GM18858 (cell line): ENCODE results near the gene PTK7.

Experiments used
- ATAC-seq: cut with Tn5 transposase; IDR thresholded peaks from one replicate; pipeline ENCODE4 v1.9.1; 2021; ENCODE audit not compliant: unreplicated experiment

Gene PTK7

GRCh38 chr6:43175676-43176422 is 99.7 kb downstream of the PTK7 start:
- no peak for ATAC-seq

DNA sequence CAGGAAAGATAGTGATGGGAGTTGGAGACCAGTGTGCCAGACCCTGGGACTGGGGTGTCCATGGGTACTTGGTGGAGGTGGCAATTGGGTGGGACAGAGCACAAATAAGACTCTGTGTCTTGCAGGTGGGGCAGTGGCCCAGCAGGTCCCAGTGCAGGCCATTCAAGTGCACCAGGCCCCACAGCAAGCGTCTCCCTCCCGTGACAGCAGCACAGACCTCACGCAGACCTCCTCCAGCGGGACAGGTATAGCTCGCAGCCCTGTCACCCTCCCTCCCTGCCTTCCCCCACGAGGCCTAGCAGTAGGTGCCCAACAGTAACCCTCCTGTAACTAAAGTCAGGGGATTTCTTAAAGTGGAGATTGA is 100.3 kb downstream of the PTK7 start:
- ATAC-seq = no peak

GRCh38 chr6:43178150-43178549 is 102.0 kb downstream of the PTK7 start:
- ATAC-seq = no peak

GRCh38 chr6:43178951-43179830 is 103.1 kb downstream of the PTK7 start:
- no peak for ATAC-seq

- no peak for ATAC-seq
Measured at GRCh38 chr6:43180058-43180457, 103.9 kb downstream of the PTK7 start.

- ATAC-seq = no peak
Measured at GRCh38 chr6:43180985-43181384, 104.9 kb downstream of the PTK7 start.

GRCh38 chr6:43181621-43181941 is 105.5 kb downstream of the PTK7 start:
- no peak for ATAC-seq

GRCh38 chr6:43181942-43182860 is 106.1 kb downstream of the PTK7 start, which contains the start of gene CUL9:
CUL9 (plus strand) TSS chr6:43182196; CDS start chr6:43184311, 2,115 bp downstream.
- peak; percentile 81 for ATAC-seq

GRCh38 chr6:43183441-43183840 is 107.3 kb downstream of the PTK7 start:
- ATAC-seq = no peak

- no peak for ATAC-seq
Measured at GRCh38 chr6:43184268-43184985, 108.3 kb downstream of the PTK7 start.

- no peak for ATAC-seq
Measured at GRCh38 chr6:43185391-43185985, 109.4 kb downstream of the PTK7 start.

GRCh38 chr6:43186019-43186418 is 109.9 kb downstream of the PTK7 start:
- ATAC-seq = no peak

- no peak for ATAC-seq
Measured at GRCh38 chr6:43186706-43187105, 110.6 kb downstream of the PTK7 start.

DNA sequence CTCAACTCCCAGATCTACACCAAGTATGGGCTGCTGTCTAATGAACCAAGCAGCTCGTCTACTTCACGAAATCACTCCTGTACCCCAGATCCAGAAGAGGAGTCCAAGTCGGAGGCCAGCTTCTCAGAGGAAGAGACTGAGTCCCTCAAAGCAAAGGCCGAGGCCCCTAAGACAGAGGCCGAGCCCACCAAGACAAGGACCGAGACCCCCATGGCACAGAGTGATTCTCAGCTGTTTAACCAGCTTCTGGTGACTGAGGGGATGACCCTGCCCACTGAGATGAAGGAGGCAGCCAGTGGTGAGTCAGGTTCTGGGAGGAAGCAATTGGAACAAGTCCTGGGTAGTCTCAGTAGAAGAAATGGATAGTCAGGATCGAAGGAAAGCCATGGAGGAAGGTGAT is 111.7 kb downstream of the PTK7 start:
- no peak for ATAC-seq

- no peak for ATAC-seq
Measured at GRCh38 chr6:43188426-43188825, 112.3 kb downstream of the PTK7 start.

DNA sequence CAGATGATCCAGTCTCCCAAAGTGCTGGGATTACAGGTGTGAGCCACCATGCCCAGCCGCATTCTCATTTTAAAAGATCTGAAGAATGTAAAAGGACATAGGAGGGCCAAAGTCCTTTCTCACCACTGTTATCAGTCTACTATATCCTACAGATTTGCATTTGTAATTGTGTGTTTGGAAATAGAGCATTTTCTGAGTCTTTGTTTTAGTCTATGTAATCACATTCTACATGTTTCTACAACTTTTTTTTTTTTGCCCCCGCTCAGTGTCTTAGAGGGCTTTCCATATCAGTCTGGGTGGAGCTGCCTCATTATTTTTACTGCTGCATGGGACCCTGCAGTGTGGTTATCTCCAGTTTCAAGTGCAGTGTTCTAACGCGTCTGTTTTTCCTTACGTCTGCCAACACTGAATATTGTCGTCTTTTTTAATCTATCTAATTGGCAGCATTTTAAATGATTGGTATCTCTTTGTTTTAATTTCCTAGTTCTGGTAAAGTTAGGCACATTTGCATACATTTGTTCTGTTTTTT is 113.7 kb downstream of the PTK7 start:
- no peak for ATAC-seq

GRCh38 chr6:43192911-43193310 is 116.8 kb downstream of the PTK7 start:
- no peak for ATAC-seq

- no peak for ATAC-seq
Measured at GRCh38 chr6:43193929-43194328, 117.8 kb downstream of the PTK7 start.

DNA sequence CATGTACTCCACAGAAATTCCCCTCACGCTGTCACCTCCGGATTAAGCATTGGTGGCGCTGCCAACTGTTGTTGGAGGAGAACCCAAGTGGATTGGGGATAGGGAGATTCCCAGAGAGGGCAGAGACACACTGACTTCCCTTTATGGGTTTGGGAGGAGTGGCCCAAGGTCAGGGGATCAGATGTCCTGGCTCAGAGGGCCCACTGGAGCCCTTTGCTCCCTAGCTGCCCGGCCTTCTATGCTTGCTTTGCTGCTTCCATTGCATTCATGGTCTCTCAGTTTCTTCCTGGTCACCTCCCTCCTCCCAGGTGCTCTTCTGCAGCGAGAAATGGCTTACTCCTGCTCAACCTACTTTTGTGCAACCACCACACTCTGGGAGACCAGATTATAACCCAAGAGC is 120.2 kb downstream of the PTK7 start:
- no peak for ATAC-seq

DNA sequence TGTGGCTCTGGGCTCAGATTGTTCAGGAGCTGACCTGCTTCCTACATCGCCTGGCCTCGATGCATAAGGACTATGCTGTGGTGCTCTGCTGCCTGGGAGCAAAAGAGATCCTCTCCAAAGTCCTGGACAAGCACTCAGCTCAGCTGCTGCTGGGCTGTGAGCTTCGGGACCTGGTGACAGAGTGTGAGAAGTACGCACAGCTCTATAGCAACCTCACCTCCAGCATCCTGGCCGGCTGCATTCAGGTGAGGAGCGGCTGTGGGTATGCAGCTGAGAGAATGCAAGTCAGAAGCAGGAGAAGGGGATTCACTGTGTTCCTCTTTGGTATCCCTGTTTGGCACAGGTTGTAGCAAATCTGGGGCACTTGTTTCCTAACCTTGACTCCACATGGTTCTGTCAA is 123.8 kb downstream of the PTK7 start:
- no peak for ATAC-seq
